GM10266 (cell line): ENCODE results near the gene RCAN2.

Source experiments
- DNase-seq: peaks from one replicate; pipeline ENCODE4 v3.0.0; 2012; ENCODE audit errors: extremely low spot score
- CTCF ChIP-seq: IDR thresholded peaks from 2 replicates; pipeline ENCODE4 v1.5.1; 2012; ENCODE audit warnings: mild to moderate bottlenecking, low read depth; ENCODE audit not compliant: control insufficient read depth, insufficient read depth; ENCODE audit errors: missing control alignments

RCAN2 gene

GRCh38 chr6:46324706-46325105 is 166.5 kb downstream of the RCAN2 start:
- no peak for DNase-seq
- no peak for TF ChIP-seq CTCF

GRCh38 chr6:46323966-46324622 is 167.2 kb downstream of the RCAN2 start:
- no peak for TF ChIP-seq CTCF
- DNase-seq = no peak

GRCh38 chr6:46323312-46323965 is 167.8 kb downstream of the RCAN2 start:
- no peak for DNase-seq
- no peak for TF ChIP-seq CTCF

- TF ChIP-seq CTCF = no peak
- DNase-seq = no peak
These were observed 170.7 kb downstream of the RCAN2 start for GRCh38 chr6:46320505-46320904.

- no peak for DNase-seq
- no peak for TF ChIP-seq CTCF
These were observed 175.7 kb downstream of the RCAN2 start for GRCh38 chr6:46315589-46315988.

GRCh38 chr6:46312654-46313053 is 178.6 kb downstream of the RCAN2 start:
- DNase-seq = no peak
- TF ChIP-seq CTCF = no peak

- TF ChIP-seq CTCF = no peak
- DNase-seq = no peak
These were observed 181.1 kb downstream of the RCAN2 start for GRCh38 chr6:46310196-46310595.
